Stimulated activated naive CD8-positive, alpha-beta T cell treated with anti-CD3 and anti-CD28 coated beads, Interleukin-15, amount 100 ng/mL, for 72 hours (primary cell): Measurements from ENCODE around the gene DCPS.

Source experiments
- ATAC-seq: fragments of 150-1000 bp; cut with Tn5 transposase; 2 replicates; pipeline ENCODE4 v1.10.0; 2021; ENCODE audit warnings: mild to moderate bottlenecking, moderate library complexity
- DNase-seq, 2 donors: peaks; one replicate each; pipeline ENCODE4 v3.0.0; 2021 to 2022
- H3K27ac Mint-ChIP-seq, 2 donors: one replicate each; pipeline ENCODE4 v1.8.0; 2022; ENCODE audit warnings: mild to moderate bottlenecking in 2 of 2, mixed read lengths in 2 of 2, moderate library complexity in 2 of 2
- H3K27me3 Mint-ChIP-seq: one replicate; pipeline ENCODE4 v1.8.0; 2022; ENCODE audit warnings: mixed read lengths
- H3K4me1 Mint-ChIP-seq: one replicate; pipeline ENCODE4 v1.8.0; 2022; ENCODE audit warnings: mild to moderate bottlenecking, mixed read lengths
- H3K4me3 Mint-ChIP-seq, 2 donors: one replicate each; pipeline ENCODE4 v1.8.0; 2022; ENCODE audit warnings: mild to moderate bottlenecking in 2 of 2, mixed read lengths in 2 of 2, moderate library complexity in 1 of 2
- H3K9me3 Mint-ChIP-seq, 2 donors: one replicate each; pipeline ENCODE4 v1.8.0; 2022; ENCODE audit warnings: mixed read lengths in 2 of 2

Gene DCPS

DNA sequence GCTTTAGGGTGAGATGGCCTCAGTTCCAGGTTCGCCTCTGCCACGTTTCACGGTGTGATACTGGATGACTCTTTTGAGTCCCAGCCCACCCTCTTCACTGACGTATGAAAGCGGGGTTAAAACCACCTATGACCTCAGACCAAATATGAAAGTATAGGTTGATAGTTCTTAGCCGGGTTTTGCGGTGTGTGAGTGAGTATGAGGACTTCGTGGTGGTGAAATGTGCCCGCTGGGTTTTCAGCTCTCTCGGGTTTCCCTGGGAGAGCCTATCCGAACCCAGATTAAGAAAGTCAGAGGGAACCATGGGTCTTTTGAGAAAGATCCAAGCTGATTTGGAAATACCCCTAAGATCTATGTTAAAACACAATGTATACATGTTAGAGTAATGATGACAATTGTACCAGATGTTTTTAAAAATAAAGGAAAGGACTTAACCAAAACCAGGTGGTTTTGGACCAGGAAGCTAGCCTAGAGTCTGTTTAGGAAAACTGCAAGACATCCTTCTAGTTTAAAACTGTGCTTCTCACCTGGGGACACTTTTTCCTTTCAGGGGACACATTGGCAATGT, 25.9 kb downstream of the DCPS start:
- Mint-ChIP-seq H3K4me3 (no peak overlapping the region), H3K9me3 (no peaks in the 10 kb centered on the region), H3K27me3 (no peaks in the 10 kb centered on the region), H3K27ac (no peak overlapping the region), H3K4me1 (peaks cover 31% of the 10 kb centered on the region)
- DNase-seq = no peak
- peak; percentile 74 for ATAC-seq

DNA sequence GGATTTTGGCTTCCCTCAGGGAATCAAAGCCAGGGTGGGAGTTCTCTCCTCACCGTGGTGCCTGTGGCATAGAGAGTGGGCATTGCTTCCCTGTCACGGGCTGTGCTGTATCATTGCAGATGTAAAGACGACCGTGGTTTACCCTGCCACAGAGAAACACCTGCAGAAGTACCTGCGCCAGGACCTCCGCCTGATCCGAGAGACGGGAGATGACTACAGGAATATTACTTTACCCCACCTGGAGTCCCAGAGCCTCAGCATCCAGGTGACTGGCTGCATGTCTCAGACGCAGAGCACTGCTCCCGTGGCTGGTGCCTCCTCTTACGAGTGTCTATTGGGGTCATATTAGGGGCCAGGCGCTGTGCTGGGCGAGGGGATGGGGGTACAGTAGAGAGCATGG, 27.4 kb downstream of the DCPS start:
- no peak for ATAC-seq
- no peak overlapping the region for H3K27ac Mint-ChIP-seq

GRCh38 chr11:126332221-126332711, 28.4 kb downstream of the DCPS start:
- H3K27ac Mint-ChIP-seq = no peak overlapping the region
- no peak for DNase-seq
- H3K4me3 Mint-ChIP-seq = no peak overlapping the region
- peaks cover 34% of the 10 kb centered on the region for H3K4me1 Mint-ChIP-seq
- no peaks in the 10 kb centered on the region for H3K27me3 Mint-ChIP-seq
- no peaks in the 10 kb centered on the region for H3K9me3 Mint-ChIP-seq
- peak; percentile 59 for ATAC-seq

More for the DNA sequence above, 27.4 kb downstream of the DCPS start:
- DNase-seq = no peak
- Mint-ChIP-seq H3K9me3 (no peaks in the 10 kb centered on the region), H3K27me3 (no peaks in the 10 kb centered on the region), H3K4me3 (no peak overlapping the region), H3K4me1 (peaks cover 35% of the 10 kb centered on the region)

DNA sequence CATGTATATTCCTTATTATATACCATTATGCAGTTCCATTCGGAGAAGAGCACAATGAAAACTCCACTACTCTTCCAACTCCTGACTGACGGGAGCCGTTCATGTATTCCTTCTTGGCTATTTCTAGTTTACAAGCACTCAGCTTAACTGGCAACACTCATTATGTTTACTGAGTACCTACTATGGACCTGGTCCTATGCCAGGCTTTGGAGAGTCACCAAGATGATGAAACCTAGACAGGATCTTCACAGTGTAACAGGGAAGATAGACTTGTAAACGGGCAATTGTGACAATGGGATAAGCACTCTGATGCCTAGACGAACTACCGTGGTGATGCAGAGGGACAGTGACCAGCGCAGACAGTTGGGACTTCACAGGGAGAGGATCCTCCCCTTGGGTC, 29.3 kb downstream of the DCPS start:
- no peak overlapping the region for H3K27ac Mint-ChIP-seq
- no peaks in the 10 kb centered on the region for H3K27me3 Mint-ChIP-seq
- DNase-seq (no peak), ATAC-seq (no peak)
- peaks cover 25% of the 10 kb centered on the region for H3K4me1 Mint-ChIP-seq
- no peaks in the 10 kb centered on the region for H3K9me3 Mint-ChIP-seq
- H3K4me3 Mint-ChIP-seq = no peak overlapping the region

GRCh38 chr11:126334659-126335462, 31.0 kb downstream of the DCPS start:
- no peak overlapping the region for H3K4me3 Mint-ChIP-seq
- no peak for DNase-seq
- no peaks in the 10 kb centered on the region for H3K27me3 Mint-ChIP-seq
- no peak for ATAC-seq
- H3K27ac Mint-ChIP-seq = peak overlapping the region in 1 of 2 donors; percentile 91
- no peaks in the 10 kb centered on the region for H3K9me3 Mint-ChIP-seq
- H3K4me1 Mint-ChIP-seq = peaks cover 12% of the 10 kb centered on the region

DNA sequence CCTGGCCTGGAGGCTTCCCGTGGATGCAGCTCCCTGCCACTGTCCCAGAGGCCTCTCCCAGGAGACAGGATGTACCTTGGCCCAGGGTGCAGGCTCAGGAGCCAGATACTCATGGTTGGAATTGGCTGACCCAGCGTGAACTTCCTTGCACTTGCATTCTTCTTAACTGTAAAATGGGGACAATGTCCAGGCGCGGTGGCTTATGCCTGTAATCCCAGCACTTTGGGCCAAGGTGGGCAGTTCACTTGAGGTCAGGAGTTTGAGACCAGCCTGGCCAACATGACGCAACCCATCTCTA, 31.6 kb downstream of the DCPS start:
- H3K27ac Mint-ChIP-seq = peak overlapping the region in 1 of 2 donors; percentile 10
- ATAC-seq = no peak
- DNase-seq = no peak
- peaks cover 12% of the 10 kb centered on the region for H3K4me1 Mint-ChIP-seq
- no peaks in the 10 kb centered on the region for H3K27me3 Mint-ChIP-seq
- no peak overlapping the region for H3K4me3 Mint-ChIP-seq
- no peaks in the 10 kb centered on the region for H3K9me3 Mint-ChIP-seq

DNA sequence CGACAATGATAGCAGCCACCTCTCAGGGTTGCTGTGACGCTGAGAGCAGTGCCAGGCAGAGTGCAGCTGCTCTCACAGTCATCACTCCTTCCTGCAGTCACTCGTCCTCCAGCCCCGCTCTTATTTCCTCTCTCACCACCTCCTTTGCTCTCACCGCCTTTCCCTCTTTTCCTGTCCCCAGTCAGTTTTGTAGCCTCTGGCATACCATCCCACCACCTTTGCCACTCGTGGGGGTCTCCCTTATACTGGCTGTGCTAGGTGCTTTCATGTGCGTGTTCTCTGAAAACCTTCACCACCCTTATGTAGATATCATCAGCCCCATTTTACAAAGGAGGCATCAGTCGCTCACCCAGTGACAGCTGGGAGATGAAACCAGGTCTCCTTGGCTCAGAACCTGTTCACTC, 32.3 kb downstream of the DCPS start:
- DNase-seq (no peak), ATAC-seq (no peak)
- peak overlapping the region in 1 of 2 donors; percentile 60 for H3K27ac Mint-ChIP-seq

DNA sequence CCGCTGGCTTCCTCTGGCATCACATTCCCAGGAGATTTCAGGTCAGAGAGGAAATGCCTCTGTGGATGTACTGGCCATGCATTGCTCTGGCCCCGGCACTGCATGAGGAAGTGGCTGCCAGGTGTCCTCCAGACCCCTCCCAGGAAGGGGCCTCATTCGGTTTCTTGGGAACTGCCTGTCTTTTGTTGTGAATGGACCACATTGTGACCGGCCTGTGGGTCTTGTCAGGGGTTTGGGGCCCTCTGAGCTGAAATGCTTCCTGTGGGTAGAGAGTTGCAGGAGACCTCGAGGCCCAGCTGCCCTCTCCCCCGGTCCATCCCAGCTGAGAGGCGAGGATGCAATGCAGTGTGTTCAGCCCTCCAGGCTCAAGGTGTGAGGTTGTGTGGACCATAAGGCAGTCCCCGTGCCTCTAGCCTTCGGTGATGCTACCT, 32.8 kb downstream of the DCPS start:
- Mint-ChIP-seq H3K4me1 (peaks cover 16% of the 10 kb centered on the region), H3K27me3 (no peaks in the 10 kb centered on the region), H3K27ac (peak overlapping the region; percentile 52 to 60), H3K4me3 (no peak overlapping the region), H3K9me3 (no peaks in the 10 kb centered on the region)
- no peak for ATAC-seq
- no peak for DNase-seq

More for the DNA sequence above, 32.3 kb downstream of the DCPS start:
- Mint-ChIP-seq H3K4me3 (no peak overlapping the region), H3K4me1 (peaks cover 12% of the 10 kb centered on the region), H3K9me3 (no peaks in the 10 kb centered on the region), H3K27me3 (no peaks in the 10 kb centered on the region)

DNA sequence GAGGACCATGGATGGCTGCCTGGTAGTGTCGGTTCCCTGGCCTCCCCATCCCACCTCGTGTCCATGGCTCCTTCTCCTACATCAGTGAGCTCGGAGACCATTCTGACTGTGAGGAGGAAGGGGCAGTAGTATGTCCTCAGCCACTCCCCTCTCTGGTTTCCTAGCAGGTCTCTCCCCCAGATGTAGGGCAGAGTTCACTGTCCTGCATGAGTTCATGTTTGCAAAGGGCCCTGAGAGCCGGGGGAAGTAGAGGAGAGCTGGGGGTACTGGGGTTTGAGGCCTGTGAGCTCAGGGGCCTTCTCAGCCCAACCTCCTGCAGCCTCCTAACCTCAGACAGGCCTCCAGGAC, 33.2 kb downstream of the DCPS start:
- H3K27me3 Mint-ChIP-seq = no peaks in the 10 kb centered on the region
- ATAC-seq (no peak), DNase-seq (no peak)
- no peak overlapping the region for H3K4me3 Mint-ChIP-seq
- H3K9me3 Mint-ChIP-seq = no peaks in the 10 kb centered on the region
- H3K27ac Mint-ChIP-seq = no peak overlapping the region
- peaks cover 20% of the 10 kb centered on the region for H3K4me1 Mint-ChIP-seq

DNA sequence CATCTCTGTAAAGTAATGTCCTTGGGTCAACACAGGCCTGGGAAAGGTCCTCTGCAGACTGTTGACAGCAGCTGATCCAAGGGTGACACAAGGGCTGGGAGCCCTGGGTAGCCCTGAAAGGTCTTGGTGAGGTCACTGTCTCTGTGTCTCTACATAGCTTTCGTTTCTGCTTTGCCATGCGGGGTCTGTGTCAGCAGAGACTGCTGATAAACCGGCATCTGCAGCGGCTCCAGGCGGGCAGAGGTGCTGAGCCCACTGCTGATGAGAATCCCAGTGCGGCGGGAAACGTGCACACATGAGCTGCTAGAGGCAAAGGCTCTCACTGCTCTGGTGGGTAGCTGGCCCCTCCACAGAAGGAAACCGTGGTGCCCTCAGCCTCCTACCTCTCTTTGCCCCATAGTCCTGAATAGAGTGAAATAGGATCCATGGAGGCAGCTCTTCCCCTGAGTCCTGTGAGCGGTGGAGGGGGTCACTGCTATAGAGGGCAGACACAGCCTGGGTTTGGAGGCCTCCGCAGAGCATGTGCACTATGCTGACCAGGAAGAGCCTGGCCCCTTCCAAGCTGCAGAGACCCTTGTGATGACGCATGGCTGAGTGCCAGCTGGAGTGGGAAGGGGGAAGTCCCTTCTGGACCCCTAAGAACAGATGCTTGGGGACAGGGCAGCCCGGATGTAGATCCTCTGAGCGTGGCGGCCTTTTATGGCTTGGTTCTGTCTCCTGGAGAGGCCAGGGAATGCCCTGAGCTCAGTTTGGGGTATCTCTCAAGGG, 33.8 kb downstream of the DCPS start:
- DNase-seq (no peak), ATAC-seq (no peak)
- no peak overlapping the region for H3K4me3 Mint-ChIP-seq
- H3K4me1 Mint-ChIP-seq = peaks cover 20% of the 10 kb centered on the region
- no peaks in the 10 kb centered on the region for H3K9me3 Mint-ChIP-seq
- no peak overlapping the region for H3K27ac Mint-ChIP-seq
- H3K27me3 Mint-ChIP-seq = no peaks in the 10 kb centered on the region

DNA sequence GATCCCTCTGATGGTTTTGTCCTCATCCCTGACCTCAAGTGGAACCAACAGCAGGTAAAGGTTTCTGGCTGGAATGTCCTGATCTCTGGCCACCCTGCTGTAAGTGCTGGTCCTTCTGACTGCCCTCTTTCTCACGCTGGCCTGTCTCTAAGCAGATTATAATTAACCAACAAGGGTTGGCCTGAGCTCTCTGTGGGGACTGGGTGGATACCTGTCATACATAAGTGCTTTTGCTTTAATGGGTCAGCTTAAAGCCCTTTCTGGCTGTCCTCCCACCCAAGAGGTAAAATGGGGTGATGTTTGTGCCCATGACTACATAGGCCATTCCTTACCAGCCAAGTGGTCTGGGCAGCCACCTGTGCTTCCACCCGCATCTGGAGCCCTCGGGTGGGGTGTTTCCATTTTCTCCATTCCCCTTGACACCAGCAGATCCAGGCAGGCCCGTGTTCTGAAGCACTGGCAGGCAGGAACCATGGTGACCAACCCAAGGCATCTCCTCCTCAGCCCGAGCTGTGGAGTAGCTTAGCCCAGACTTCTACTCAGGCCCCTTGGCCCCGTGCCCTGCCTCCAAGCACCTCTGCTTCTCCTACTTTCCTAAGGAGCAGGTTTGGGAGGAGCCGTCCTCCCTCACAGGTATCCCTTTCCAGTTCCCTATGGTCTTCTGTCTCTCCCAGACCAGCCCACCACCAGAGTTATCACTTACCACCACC, 34.6 kb downstream of the DCPS start:
- peak overlapping the region in 1 of 2 donors; percentile 41 for H3K27ac Mint-ChIP-seq

GRCh38 chr11:126339073-126339862, 35.4 kb downstream of the DCPS start:
- DNase-seq = no peak
- Mint-ChIP-seq H3K27ac (peak overlapping the region; percentile 29 to 36), H3K4me1 (peaks cover 21% of the 10 kb centered on the region), H3K9me3 (no peaks in the 10 kb centered on the region), H3K27me3 (no peaks in the 10 kb centered on the region), H3K4me3 (no peak overlapping the region)
- no peak for ATAC-seq

More for the DNA sequence above, 34.6 kb downstream of the DCPS start:
- ATAC-seq = no peak
- no peak for DNase-seq
- Mint-ChIP-seq H3K27me3 (no peaks in the 10 kb centered on the region), H3K9me3 (no peaks in the 10 kb centered on the region), H3K4me1 (peaks cover 21% of the 10 kb centered on the region), H3K4me3 (no peak overlapping the region)

GRCh38 chr11:126339863-126340434, 36.1 kb downstream of the DCPS start:
- Mint-ChIP-seq H3K27ac (peak overlapping the region; percentile 29 to 36), H3K27me3 (no peaks in the 10 kb centered on the region), H3K4me1 (peaks cover 27% of the 10 kb centered on the region), H3K9me3 (no peaks in the 10 kb centered on the region), H3K4me3 (no peak overlapping the region)
- no peak for ATAC-seq
- DNase-seq = no peak

- no peaks in the 10 kb centered on the region for H3K9me3 Mint-ChIP-seq
- no peak for DNase-seq
- no peak overlapping the region for H3K4me3 Mint-ChIP-seq
- peaks cover 31% of the 10 kb centered on the region for H3K4me1 Mint-ChIP-seq
- no peak for ATAC-seq
- peak overlapping the region; percentile 19 to 65 for H3K27ac Mint-ChIP-seq
- H3K27me3 Mint-ChIP-seq = no peaks in the 10 kb centered on the region
Observed at GRCh38 chr11:126340960-126341606, 37.2 kb downstream of the DCPS start.
